Endothelial cell of umbilical vein (primary cell): ENCODE data around the gene SNPH. TPM values are rescaled to one million over a fixed set of nuclear protein-coding genes. Genes with fewer than 3 reads are reported as not detected.

ENCODE experiments used
- BruUV-seq: library from RNA; stranded (reverse); fragments of 400-500 nt; replicated peaks from 2 replicates; lab custom pipeline; 2021; lab: Mats Ljungman, UMichigan
- CTCF ChIA-PET: fragments of 300-600, 350-600 bp; sonication (Branson Sonifier 250); formaldehyde crosslinking; loops from one replicate; lab custom pipeline; 2021; ENCODE audit warnings: antibody characterized with exemption, inconsistent platforms; lab: Charles Lee
- POLR2A ChIA-PET: fragments of 300-600, 350-600 bp; sonication (Branson Sonifier 250); formaldehyde crosslinking; loops from one replicate; lab custom pipeline; 2021; ENCODE audit warnings: antibody characterized with exemption, inconsistent platforms; lab: Charles Lee
- DNase-seq: peaks from one replicate; pipeline ENCODE4 v3.0.0-alpha.2; 2011; ENCODE audit warnings: low read depth, low spot score
- FAIRE-seq: peaks from 2 replicates; lab custom pipeline; 2011; peaks lifted over from hg19 to GRCh38; lab: Jason Lieb, UNC
- H2AFZ ChIP-seq: 2 replicates; pipeline ENCODE4 v1.6.0; 2012; ENCODE audit warnings: low read depth, low read length, control low read depth, inconsistent platforms
- H3K27ac ChIP-seq: 2 replicates; pipeline ENCODE4 v1.5.1; 2011; ENCODE audit warnings: low read depth, mild to moderate bottlenecking, control low read depth, low read length, moderate library complexity; ENCODE audit not compliant: insufficient read depth
- H3K27me3 ChIP-seq, 2 experiments: 2 replicates each; pipeline versions ENCODE4 v1.6.0 to v1.6.1; 2011; ENCODE audit warnings: low read length in 2 of 2, mixed read lengths in 1 of 2; ENCODE audit not compliant: control insufficient read depth in 2 of 2, insufficient read depth in 2 of 2
- H3K36me3 ChIP-seq, 2 experiments: 2 replicates in 1 of 2; 3 replicates in 1 of 2; pipeline ENCODE4 v1.5.1; 2011; ENCODE audit warnings: low read length in 2 of 2, mild to moderate bottlenecking in 1 of 2, moderate library complexity in 1 of 2; ENCODE audit not compliant: control insufficient read depth in 2 of 2, insufficient read depth in 2 of 2; ENCODE audit errors: extremely low read depth in 1 of 2
- H3K4me1 ChIP-seq: 3 replicates; pipeline ENCODE4 v1.5.1; 2011; ENCODE audit warnings: mild to moderate bottlenecking, low read length; ENCODE audit not compliant: control insufficient read depth, insufficient read depth; ENCODE audit errors: extremely low read depth
- H3K4me2 ChIP-seq: 2 replicates; pipeline ENCODE4 v1.6.1; 2011; ENCODE audit warnings: low read length, control low read depth, mixed read lengths; ENCODE audit not compliant: insufficient read depth
- H3K4me3 ChIP-seq, 3 experiments: fragments of 200-600 bp in 1 of 3; sonication (generic), shearing (Covaris generic) in 1 of 3; replicated peaks in 1 of 3; 2 replicates each; pipeline ENCODE4 v1.5.1; 2011 to 2016; ENCODE audit warnings: control low read depth in 3 of 3, low read length in 3 of 3, mild to moderate bottlenecking in 2 of 3, inconsistent platforms in 1 of 3, low read depth in 1 of 3, moderate library complexity in 1 of 3; ENCODE audit not compliant: insufficient read depth in 1 of 3
- H3K79me2 ChIP-seq: 2 replicates; pipeline ENCODE4 v1.6.0; 2012; ENCODE audit warnings: low read length, inconsistent platforms; ENCODE audit not compliant: control insufficient read depth, insufficient read depth
- H3K9ac ChIP-seq: replicated peaks from 2 replicates; pipeline ENCODE3; 2011; ENCODE audit warnings: low read length, control low read depth; ENCODE audit not compliant: insufficient read depth; ENCODE audit errors: extremely low read depth
- H3K9me1 ChIP-seq: replicated peaks from 3 replicates; pipeline ENCODE4 v1.6.0; 2011; ENCODE audit warnings: mild to moderate bottlenecking, low read length; ENCODE audit not compliant: control insufficient read depth, insufficient read depth; ENCODE audit errors: extremely low read depth
- H3K9me3 ChIP-seq: replicated peaks from 2 replicates; pipeline ENCODE4 v1.5.1; 2012; ENCODE audit warnings: low read length, inconsistent platforms; ENCODE audit not compliant: control insufficient read depth, insufficient read depth
- H4K20me1 ChIP-seq: replicated peaks from 2 replicates; pipeline ENCODE3; 2011; ENCODE audit warnings: mild to moderate bottlenecking, low read length; ENCODE audit not compliant: control insufficient read depth, insufficient read depth; ENCODE audit errors: extremely low read depth
- CTCF ChIP-seq, 2 donors: IDR thresholded peaks; 1 replicate in 1 of 2; 2 replicates in 1 of 2; pipeline ENCODE4 v1.5.1; 2011; ENCODE audit warnings: low read length in 2 of 2, mild to moderate bottlenecking in 2 of 2, moderate library complexity in 2 of 2, control low read depth in 1 of 2, inconsistent platforms in 1 of 2, low read depth in 1 of 2; ENCODE audit not compliant: insufficient read depth in 1 of 2; ENCODE audit errors: extremely low read depth in 1 of 2
- EZH2 ChIP-seq: IDR thresholded peaks from 2 replicates; pipeline ENCODE4 v1.6.1; 2012; ENCODE audit warnings: borderline replicate concordance, low read depth, mild to moderate bottlenecking, moderate library complexity, low read length, inconsistent platforms; ENCODE audit not compliant: severe bottlenecking
- FOS ChIP-seq: IDR thresholded peaks from 2 replicates; pipeline ENCODE4 v1.6.1; 2011; ENCODE audit warnings: mild to moderate bottlenecking, low read length, moderate library complexity, borderline replicate concordance; ENCODE audit not compliant: insufficient read depth
- GATA2 ChIP-seq: IDR thresholded peaks from 2 replicates; pipeline ENCODE4 v1.7.0; 2011; ENCODE audit warnings: low read depth, mild to moderate bottlenecking, moderate library complexity, mixed read lengths, low read length; ENCODE audit not compliant: insufficient read length, insufficient read depth
- JUN ChIP-seq: IDR thresholded peaks from 2 replicates; pipeline ENCODE4 v1.6.1; 2011; ENCODE audit warnings: borderline replicate concordance, low read depth; ENCODE audit not compliant: insufficient read length, insufficient read depth
- MAX ChIP-seq: IDR thresholded peaks from 2 replicates; pipeline ENCODE4 v1.6.1; 2011; ENCODE audit not compliant: insufficient read depth, insufficient read length
- MYC ChIP-seq: IDR thresholded peaks from one replicate; pipeline ENCODE4 v1.6.1; 2011; ENCODE audit warnings: mild to moderate bottlenecking, low read depth, low read length
- POLR2A ChIP-seq: IDR thresholded peaks from 2 replicates; pipeline ENCODE4 v1.6.1; 2012; ENCODE audit warnings: low read depth, mild to moderate bottlenecking, control low read depth, low read length
- POLR2AphosphoS5 ChIP-seq: IDR thresholded peaks from 2 replicates; pipeline ENCODE4 v1.6.1; 2012; ENCODE audit warnings: low read depth, mild to moderate bottlenecking, control low read depth, low read length, moderate library complexity; ENCODE audit not compliant: insufficient read depth
- dilution Hi-C: fragments of 300-500 bp; cut with MboI; formaldehyde crosslinking; loops from one replicate; pipeline ENCODE4 v1.15.0; 2019; ENCODE audit warnings: low sequenced_read_pairs; ENCODE audit not compliant: extremely low pct_ligation_motif_present
- intact Hi-C: fragments of 100-400 bp; cut with micrococcal nuclease; formaldehyde crosslinking; loops from one replicate; pipeline ENCODE4 v1.10.0; 2022
- polyA plus RNA-seq, 4 experiments: library from polyadenylated mRNA; depleted of rRNA in 3 of 4; stranded (reverse) in 3 of 4; unstranded in 1 of 4; fragments of >200 nt; gene quantifications; 2 replicates each; pipeline versions ENCODE4 v1.2.1 to v1.2.3, GENCODE V29; 2011 to 2012; ENCODE audit warnings: missing spikeins in 1 of 4
- total RNA-seq: library from RNA; stranded (reverse); gene quantifications from 2 replicates; pipeline ENCODE4 v1.2.3, GENCODE V29; 2021

The SNPH gene
- total and polyA plus RNA-seq, 2 donors (not counting 3 experiments of a cell fraction or from before 2014, with no cell fraction given), result 2.3 to 5.5 TPM

GRCh38 chr20:1315804-1316203, 49.7 kb downstream of the SNPH start:
- ChIA-PET POLR2A (no interaction called here), CTCF (interaction anchor here (1.4 to 2.9 kb wide), 5 partner anchors 68 to 151 kb away, joined by 6 to 13 read pairs (median 9); partner anchors contain the start of gene NSFL1C)
- no peak for FAIRE-seq
- Histone ChIP-seq H4K20me1 (no peaks in the 10 kb centered on the region), H3K4me1 (peaks cover 9% of the 10 kb centered on the region), H2AFZ (no peak overlapping the region), H3K9ac (no peak overlapping the region), H3K9me3 (no peaks in the 10 kb centered on the region), H3K27me3 (no peaks in the 10 kb centered on the region), H3K79me2 (no peaks in the 10 kb centered on the region), H3K9me1 (no peaks in the 10 kb centered on the region), H3K4me3 (no peak overlapping the region), H3K4me2 (no peak overlapping the region), H3K36me3 (no peaks in the 10 kb centered on the region), H3K27ac (no peak overlapping the region)
- no TSS peak for BruUV-seq
- no peak for TF ChIP-seq POLR2A
- TF ChIP-seq GATA2, result no peak
- no peak for TF ChIP-seq JUN
- no peak for TF ChIP-seq FOS
- TF ChIP-seq EZH2, result no peak
- no peak for TF ChIP-seq CTCF (IDR thresholded peaks at IDR 0.05; ENCODE audit: extremely low read depth in 1 of 2, insufficient read depth in 1 of 2, low read depth in 1 of 2, low read length in 2 of 2)
- TF ChIP-seq MAX, result no peak
- no peak for TF ChIP-seq POLR2AphosphoS5
- no peak for TF ChIP-seq MYC
- DNase-seq, result no peak
- dilution Hi-C loops, result loop anchor here (25.0 kb wide), 1 partner anchor 121 kb away; no protein-coding TSS in a partner anchor
- intact Hi-C loops, result no loop called here
